ENCODE data around the gene B3GNT2. TPM values are rescaled to one million over a fixed set of nuclear protein-coding genes. Genes with fewer than 3 reads are reported as not detected.

B3GNT2 gene
- total RNA-seq, 1 donor = 64.8 TPM

DNA sequence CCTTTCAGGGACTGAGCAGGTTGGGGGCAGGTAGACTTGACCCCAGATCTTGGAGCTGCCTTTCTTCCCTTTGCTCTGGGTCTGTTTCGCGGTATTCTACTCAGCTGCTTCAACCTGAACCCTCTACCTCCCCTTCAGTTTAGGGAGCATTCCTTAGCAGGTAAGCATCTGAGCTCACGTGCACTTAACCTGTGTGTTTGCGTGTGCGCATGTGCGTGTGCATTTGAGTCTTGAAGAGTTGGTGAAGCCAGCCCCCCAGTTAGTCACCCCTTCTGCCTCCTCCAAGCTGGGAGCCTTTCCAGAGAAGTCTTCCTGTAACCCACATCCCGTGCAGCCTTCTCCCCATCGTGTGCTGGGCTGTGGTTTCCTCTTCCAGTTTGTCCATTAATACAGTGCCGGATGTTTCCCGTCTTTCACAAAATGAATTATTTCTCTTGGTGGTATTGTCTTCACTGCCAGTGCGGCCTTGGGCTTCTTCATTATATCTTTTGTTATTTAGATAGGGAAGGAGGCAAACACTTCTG is 33.2 kb downstream of the B3GNT2 start:
- no peaks in the 10 kb centered on the region for H3K9me3 ChIP-seq (ENCODE audit: low read depth, low read length)
- H3K27me3 ChIP-seq (ENCODE audit: insufficient read depth, low read length) = no peaks in the 10 kb centered on the region
- peaks cover 4% of the 10 kb centered on the region for H3K4me1 ChIP-seq (ENCODE audit: insufficient read depth, low read length)
- no peak overlapping the region for H3K4me3 ChIP-seq (ENCODE audit: low read length)

DNA sequence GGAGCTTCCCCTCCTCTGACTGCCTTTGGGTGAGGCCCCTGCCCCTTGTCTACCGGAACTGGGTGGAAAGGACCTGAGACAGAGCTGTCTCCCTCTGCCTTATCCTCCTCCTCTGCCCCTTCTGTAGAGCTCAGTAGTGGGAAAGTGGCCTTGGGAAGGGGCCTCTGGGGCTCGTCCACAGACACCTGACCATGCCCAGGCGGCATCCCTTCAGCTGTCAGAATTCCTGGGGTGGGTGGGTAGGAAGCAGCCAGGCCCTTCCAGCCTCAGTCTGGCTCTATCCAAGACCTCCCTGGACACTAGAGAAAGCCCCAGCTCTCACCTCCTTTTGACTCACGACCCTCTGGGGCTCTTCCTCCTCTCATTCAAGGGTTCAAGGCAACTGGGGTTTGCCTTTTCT is 35.6 kb downstream of the B3GNT2 start:
- Histone ChIP-seq H3K27me3 (ENCODE audit: insufficient read depth, low read length) (no peaks in the 10 kb centered on the region), H3K4me3 (ENCODE audit: low read length) (no peak overlapping the region), H3K4me1 (ENCODE audit: insufficient read depth, low read length) (peaks cover 4% of the 10 kb centered on the region), H3K9me3 (ENCODE audit: low read depth, low read length) (no peaks in the 10 kb centered on the region)

DNA sequence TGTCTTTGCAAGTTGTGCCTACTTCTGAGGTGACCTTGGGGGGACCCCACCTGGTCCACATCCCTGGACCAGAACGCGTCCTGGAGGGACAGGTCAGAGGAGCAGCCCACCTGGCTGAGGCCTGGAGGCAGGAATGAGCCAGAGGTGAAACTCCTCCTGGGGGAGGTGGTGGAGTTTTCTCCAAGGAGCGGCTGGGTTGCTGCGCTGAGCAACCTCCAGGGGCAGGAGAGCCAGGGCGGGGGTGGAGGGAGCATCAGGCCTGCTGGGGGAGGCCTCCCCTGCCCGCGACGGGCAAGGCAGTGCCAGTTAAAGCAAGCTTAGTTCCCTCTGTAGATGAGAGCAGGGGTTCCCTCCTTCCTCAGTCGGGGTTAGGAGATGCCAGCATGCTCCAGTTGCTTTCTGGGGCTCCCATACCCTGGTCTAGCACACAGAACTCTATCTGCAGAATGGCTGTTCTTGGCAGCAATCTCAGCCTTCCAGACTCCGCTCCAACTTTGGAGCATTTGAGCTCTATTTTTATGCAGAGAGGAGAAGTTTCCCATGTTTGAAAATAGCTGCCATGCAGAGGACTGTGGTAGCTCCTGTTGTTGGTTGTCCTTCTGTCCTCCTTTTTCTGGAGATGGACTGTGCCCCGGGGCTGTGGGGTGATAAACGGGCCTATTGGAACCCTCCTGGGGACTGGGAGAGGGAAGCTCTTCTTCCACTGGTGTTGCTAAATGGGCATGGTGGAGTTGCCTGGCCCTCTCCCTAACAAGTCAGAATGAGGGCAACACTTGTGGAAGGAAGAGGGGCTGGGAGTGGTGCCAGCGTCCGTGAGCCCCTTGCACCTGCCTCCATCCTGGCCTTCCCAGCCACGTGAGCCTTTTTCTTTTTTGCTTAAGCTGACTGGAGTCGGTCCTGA is 39.1 kb downstream of the B3GNT2 start:
- H3K4me1 ChIP-seq (ENCODE audit: insufficient read depth, low read length) = no peaks in the 10 kb centered on the region
- H3K27me3 ChIP-seq (ENCODE audit: insufficient read depth, low read length) = no peaks in the 10 kb centered on the region
- H3K4me3 ChIP-seq (ENCODE audit: low read length) = no peak overlapping the region
- no peaks in the 10 kb centered on the region for H3K9me3 ChIP-seq (ENCODE audit: low read depth, low read length)

DNA sequence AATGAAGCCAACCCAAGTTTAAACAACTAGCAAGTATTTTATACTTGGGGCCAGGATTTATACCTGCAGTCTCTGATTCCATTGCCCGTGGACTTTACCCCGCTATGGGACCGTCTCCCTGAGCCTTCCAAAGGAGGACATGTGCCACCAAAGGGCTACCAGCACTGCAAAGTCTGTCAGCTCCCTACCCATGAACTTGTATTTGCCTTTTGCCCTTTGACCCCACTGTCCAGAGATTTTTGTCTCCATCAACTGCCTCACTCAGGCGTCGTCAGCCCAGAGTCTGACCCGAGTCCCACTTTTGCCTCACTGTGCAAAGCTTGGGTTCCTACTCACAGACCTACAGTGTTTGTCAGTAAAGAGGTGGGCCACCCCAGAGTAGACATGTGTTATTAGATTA is 40.6 kb downstream of the B3GNT2 start:
- no peaks in the 10 kb centered on the region for H3K27me3 ChIP-seq (ENCODE audit: insufficient read depth, low read length)
- H3K9me3 ChIP-seq (ENCODE audit: low read depth, low read length) = no peaks in the 10 kb centered on the region
- H3K4me3 ChIP-seq (ENCODE audit: low read length) = no peak overlapping the region
- no peaks in the 10 kb centered on the region for H3K4me1 ChIP-seq (ENCODE audit: insufficient read depth, low read length)

DNA sequence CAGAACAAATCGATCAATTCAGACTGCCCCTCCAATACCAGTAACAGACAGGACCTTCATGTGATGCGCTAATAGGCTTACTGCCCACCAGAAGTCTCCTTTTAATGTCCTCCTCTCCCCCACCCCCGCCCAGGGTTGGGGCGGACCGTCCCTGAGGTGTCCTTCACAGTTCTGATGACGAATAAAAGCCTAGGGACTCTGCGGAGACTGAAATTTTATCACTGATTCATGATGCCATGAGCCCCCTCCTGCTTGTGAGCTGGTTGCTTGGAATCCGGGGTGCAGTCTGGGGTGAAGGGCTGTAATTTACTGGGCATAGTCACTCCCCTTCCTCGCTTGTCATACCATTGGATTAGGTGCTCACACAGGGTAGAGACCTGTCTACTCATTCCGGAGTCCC is 42.3 kb downstream of the B3GNT2 start:
- Histone ChIP-seq H3K27me3 (ENCODE audit: insufficient read depth, low read length) (no peaks in the 10 kb centered on the region), H3K4me1 (ENCODE audit: insufficient read depth, low read length) (no peaks in the 10 kb centered on the region), H3K4me3 (ENCODE audit: low read length) (no peak overlapping the region), H3K9me3 (ENCODE audit: low read depth, low read length) (no peaks in the 10 kb centered on the region)

DNA sequence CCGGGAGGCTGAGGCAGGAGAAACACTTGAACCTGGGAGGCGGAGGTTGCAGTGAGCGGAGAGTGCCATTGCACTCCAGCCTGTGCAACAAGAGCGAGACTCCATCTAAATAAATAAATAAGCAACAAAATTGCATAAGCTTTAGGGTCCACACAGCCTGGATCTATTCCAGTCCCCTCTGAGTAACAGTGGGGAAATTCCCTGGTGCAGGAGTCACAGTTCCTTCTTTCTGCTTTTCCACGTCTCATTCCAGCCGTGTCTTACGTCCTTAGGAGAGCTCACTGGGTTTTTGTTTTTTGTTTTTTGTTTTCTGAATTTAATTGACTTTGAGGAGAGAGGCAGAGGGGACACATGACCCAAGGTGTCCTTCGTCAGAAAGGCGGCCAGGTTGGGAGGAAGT is 44.6 kb downstream of the B3GNT2 start:
- Histone ChIP-seq H3K27me3 (ENCODE audit: insufficient read depth, low read length) (no peaks in the 10 kb centered on the region), H3K4me1 (ENCODE audit: insufficient read depth, low read length) (no peaks in the 10 kb centered on the region), H3K4me3 (ENCODE audit: low read length) (no peak overlapping the region), H3K9me3 (ENCODE audit: low read depth, low read length) (no peaks in the 10 kb centered on the region)

DNA sequence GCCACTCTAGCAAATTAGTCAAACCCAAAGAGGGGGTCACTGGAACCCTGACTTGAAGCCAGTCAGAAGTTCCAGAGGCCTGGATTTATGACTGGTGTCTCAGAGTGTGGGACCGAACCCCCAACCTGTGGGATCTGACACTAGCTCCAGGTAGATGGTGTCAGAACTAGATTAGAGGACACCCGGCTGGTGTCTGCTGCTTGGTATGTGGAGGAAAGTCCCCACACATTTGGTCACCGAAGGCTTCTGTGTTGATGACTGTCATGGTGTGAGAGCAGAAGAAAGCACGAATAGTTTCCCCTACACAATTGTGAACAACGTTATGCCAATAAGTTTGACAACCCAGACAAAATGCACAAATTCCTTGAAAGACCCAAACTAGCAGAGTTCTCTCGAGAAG is 48.1 kb downstream of the B3GNT2 start:
- no peaks in the 10 kb centered on the region for H3K9me3 ChIP-seq (ENCODE audit: low read depth, low read length)
- no peaks in the 10 kb centered on the region for H3K4me1 ChIP-seq (ENCODE audit: insufficient read depth, low read length)
- H3K27me3 ChIP-seq (ENCODE audit: insufficient read depth, low read length) = no peaks in the 10 kb centered on the region
- no peak overlapping the region for H3K4me3 ChIP-seq (ENCODE audit: low read length)

DNA sequence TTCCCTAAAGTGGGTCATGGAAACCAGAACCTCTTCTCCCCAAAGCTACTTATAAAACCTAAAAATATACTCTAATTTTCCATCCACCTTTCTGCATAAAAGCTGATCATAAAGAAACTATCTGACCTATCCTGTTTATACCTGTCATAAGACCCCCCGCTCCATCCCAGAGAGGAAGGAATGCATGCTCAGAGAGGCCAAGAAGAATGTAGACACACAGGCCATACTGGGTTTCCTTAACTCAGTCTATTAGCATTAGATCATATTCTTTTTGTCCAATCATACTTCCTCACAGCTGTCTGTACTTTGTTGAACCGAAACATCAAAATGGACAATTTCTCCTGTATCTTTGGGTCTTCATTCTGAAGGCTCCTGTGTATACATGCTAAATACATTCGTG is 52.3 kb downstream of the B3GNT2 start:
- Histone ChIP-seq H3K9me3 (ENCODE audit: low read depth, low read length) (no peaks in the 10 kb centered on the region), H3K27me3 (ENCODE audit: insufficient read depth, low read length) (no peaks in the 10 kb centered on the region), H3K4me3 (ENCODE audit: low read length) (no peak overlapping the region), H3K4me1 (ENCODE audit: insufficient read depth, low read length) (no peaks in the 10 kb centered on the region)

DNA sequence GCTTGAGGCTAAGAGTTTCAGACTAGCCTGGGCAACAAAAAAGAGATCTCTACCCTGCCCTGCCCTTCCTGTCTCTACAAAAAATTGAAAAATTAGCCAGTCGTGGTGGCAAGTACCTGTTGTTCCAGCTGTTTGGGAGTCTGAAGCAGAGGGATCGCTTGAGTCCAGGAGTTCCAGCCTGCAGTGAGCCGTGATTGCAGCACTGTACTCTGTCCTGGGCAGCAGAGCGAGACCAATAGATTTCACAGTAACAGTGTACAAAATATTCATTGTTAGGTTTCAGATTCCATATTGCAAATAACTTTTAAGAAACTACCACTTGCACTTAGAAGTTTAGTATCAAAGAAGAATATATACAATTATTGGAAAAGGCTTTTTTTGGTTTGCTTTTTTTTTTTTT is 54.3 kb downstream of the B3GNT2 start:
- Histone ChIP-seq H3K4me3 (ENCODE audit: low read length) (no peak overlapping the region), H3K4me1 (ENCODE audit: insufficient read depth, low read length) (no peaks in the 10 kb centered on the region), H3K27me3 (ENCODE audit: insufficient read depth, low read length) (no peaks in the 10 kb centered on the region), H3K9me3 (ENCODE audit: low read depth, low read length) (no peaks in the 10 kb centered on the region)

DNA sequence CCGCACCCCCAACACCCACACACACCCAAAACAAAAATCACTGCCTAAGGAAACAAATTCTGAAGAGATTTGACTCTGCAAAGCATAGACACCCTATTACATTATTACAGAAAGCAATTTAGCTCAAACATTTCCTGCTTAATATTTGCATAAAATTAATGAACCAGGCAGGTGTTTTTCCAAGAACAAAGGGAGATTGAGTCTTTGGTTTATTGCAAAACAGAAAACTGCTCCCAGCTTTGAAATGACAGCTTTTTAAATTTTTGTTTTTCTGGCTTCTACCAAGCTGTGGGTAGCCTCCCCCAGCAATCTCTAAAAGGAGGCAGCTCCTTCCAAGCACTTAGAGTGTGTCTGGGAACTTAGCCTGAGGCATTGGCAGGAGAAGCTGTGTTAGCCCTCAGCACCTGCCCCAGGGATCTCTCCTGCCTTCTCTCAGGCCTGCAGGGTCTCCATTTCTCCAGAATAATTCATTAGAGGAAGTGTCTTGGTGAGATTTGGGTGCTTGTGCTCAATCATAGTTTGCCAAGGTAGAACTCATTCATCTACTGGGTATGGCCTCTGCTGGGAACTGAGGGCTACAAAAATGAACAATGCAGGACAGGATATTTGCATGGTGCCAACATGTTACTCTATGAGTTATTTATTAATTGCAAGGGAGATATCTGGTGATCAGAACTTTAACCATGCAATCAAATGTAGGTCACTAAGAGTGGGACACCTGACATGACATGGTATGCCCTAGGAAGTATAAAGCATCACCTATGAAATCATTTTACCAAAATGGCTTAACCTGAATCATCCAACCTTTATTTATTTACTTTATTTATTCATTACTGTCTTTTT is 58.7 kb downstream of the B3GNT2 start:
- Histone ChIP-seq H3K4me3 (ENCODE audit: low read length) (no peak overlapping the region), H3K27me3 (ENCODE audit: insufficient read depth, low read length) (no peaks in the 10 kb centered on the region), H3K9me3 (ENCODE audit: low read depth, low read length) (no peaks in the 10 kb centered on the region), H3K4me1 (ENCODE audit: insufficient read depth, low read length) (no peaks in the 10 kb centered on the region)

DNA sequence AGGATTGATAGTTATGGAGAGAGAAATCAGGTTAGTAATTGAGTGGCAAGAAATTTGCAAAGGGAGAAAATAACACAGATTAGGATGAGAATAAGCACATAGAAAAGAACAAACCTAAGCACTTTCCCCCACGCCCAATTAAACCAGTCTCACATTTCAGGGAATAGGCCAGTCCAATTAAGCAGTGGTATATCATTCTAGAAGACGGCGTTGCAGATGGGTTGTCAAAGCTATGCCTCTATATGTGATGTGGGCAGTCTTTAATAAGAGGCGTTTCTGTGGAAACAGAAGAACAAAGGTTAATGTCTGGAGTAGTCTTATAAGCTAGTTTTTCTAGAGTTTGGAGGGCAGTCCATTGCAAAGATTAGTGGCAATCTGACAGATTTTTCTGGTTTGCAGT is 61.6 kb downstream of the B3GNT2 start:
- H3K27me3 ChIP-seq (ENCODE audit: insufficient read depth, low read length) = no peaks in the 10 kb centered on the region
- no peaks in the 10 kb centered on the region for H3K4me1 ChIP-seq (ENCODE audit: insufficient read depth, low read length)
- no peaks in the 10 kb centered on the region for H3K9me3 ChIP-seq (ENCODE audit: low read depth, low read length)
- no peak overlapping the region for H3K4me3 ChIP-seq (ENCODE audit: low read length)

DNA sequence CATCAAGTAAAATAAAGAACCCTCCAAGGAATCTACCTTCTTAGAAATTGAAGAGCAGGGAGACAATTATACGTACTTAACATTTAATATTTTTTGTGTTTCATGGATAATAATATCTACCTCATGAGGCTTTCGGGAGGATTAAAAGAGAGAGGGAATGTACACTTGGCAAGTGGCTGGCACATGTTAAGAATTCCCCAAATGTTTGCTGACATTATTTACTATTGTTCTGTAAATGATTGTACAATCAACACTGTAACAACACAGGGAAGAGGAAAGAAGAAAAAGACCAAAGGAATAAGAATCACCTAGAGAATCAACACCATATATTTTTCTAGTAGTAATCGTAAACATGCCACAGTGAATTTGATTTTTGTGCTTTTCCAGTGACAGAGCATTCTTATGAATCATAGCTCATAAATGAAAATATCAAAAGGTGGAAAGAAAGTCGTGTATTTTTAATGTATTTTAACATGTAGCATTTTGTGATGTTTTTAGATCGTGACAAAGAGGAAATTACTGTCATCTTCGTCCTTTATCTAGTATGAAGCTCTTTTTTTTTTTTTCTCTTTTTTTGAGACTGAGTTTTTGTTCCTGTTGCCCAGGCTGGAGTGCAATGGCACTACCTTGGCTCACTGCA is 67.3 kb downstream of the B3GNT2 start:
- H3K27me3 ChIP-seq (ENCODE audit: insufficient read depth, low read length) = no peaks in the 10 kb centered on the region
- H3K9me3 ChIP-seq (ENCODE audit: low read depth, low read length) = no peaks in the 10 kb centered on the region
- H3K4me3 ChIP-seq (ENCODE audit: low read length) = no peak overlapping the region
- peaks cover 36% of the 10 kb centered on the region for H3K4me1 ChIP-seq (ENCODE audit: insufficient read depth, low read length)

DNA sequence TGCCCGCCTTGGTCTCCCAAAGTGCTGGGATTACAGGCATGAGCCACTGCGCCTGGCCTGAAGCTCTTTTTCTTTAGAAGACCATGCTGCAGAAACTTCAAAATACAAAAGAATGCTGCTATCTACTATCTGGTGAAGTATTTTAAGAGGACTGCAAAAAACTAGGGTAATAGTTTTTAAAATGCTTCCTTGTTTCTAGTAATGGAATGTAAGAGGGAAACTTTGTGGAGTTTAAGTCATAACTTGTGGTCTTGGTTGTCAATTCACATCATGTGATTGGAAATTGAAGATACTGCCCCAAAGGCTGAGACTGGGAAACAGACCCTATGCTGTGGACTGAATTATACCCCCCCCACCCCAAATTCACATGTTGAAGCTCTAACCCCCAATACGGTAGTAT is 68.3 kb downstream of the B3GNT2 start:
- Histone ChIP-seq H3K9me3 (ENCODE audit: low read depth, low read length) (no peaks in the 10 kb centered on the region), H3K4me1 (ENCODE audit: insufficient read depth, low read length) (peaks cover 36% of the 10 kb centered on the region), H3K27me3 (ENCODE audit: insufficient read depth, low read length) (no peaks in the 10 kb centered on the region), H3K4me3 (ENCODE audit: low read length) (no peak overlapping the region)

DNA sequence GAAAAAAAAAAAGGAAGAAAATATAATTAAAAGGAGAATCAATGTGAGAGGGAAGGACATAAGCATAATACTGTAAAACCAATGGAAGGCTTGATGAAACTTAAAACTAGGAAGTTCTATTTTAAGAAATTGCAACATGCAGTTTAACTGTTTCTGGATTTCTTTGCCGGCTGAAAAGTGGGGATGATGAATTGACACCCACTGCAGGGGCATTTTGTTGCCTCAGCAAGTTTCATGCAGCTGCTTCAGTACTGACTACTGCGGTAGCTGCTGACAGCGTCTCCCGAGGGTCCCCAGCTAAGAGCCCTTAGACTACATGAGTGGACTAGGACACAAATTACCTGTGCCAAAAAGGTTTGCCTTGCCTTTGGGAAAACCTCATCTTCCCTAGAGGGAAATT is 69.2 kb downstream of the B3GNT2 start:
- Histone ChIP-seq H3K9me3 (ENCODE audit: low read depth, low read length) (no peaks in the 10 kb centered on the region), H3K4me1 (ENCODE audit: insufficient read depth, low read length) (peaks cover 36% of the 10 kb centered on the region), H3K27me3 (ENCODE audit: insufficient read depth, low read length) (no peaks in the 10 kb centered on the region), H3K4me3 (ENCODE audit: low read length) (no peak overlapping the region)

DNA sequence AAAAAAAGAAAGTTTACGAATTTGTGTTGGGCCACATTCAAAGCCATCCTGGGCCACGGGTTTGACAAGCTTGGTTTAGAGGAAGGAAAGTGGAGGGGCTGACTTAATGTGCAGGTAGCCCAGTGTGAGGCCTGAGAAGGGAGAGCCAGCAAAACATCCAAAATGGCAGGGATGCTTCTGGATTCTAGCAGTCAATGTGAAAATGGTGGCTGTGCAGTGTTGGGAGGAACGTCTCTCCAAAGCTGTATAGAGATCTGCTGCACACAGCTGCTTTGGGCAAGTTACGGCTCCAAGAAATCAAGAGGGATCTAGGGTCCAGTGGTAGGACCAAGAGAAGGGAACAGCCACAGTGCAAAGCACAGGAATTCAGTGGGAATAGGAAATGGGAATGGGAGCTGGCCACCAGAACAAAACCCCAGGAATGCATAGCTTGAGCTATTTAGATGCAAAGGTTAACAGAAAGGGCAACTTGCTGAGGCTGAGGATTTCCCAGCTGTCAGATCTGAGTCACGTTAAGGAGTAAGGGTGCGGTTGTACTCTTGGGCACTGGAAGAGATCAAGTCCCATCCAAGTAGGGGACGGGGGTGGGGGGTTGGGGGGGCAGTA is 70.6 kb downstream of the B3GNT2 start:
- Histone ChIP-seq H3K4me3 (ENCODE audit: low read length) (no peak overlapping the region), H3K9me3 (ENCODE audit: low read depth, low read length) (no peaks in the 10 kb centered on the region), H3K4me1 (ENCODE audit: insufficient read depth, low read length) (peaks cover 36% of the 10 kb centered on the region), H3K27me3 (ENCODE audit: insufficient read depth, low read length) (no peaks in the 10 kb centered on the region)
